HEK293 (cell line): ENCODE measurements around the gene LCMT1.

Experiments
- CTCF ChIA-PET: fragments of 350-600 bp; formaldehyde crosslinking; extraction: SDS; loops from one replicate; lab custom pipeline; 2021; ENCODE audit warnings: antibody characterized with exemption; lab: Yijun Ruan, JAX
- POLR2A ChIA-PET: fragments of 300-600 bp; formaldehyde crosslinking; extraction: SDS; loops from one replicate; lab custom pipeline; 2020; ENCODE audit warnings: antibody characterized with exemption, inconsistent platforms; lab: Yijun Ruan, JAX
- H3K27ac ChIP-seq: fragments of 200-500 bp; sonication (Bioruptor generic); 2 replicates; pipeline ENCODE4 v1.5.1; 2014; ENCODE audit warnings: low read depth, low read length, control low read depth, inconsistent platforms; ENCODE audit errors: extremely low read depth
- H3K36me3 ChIP-seq, 2 experiments: fragments of 200-500 bp in 1 of 2; sonication (Bioruptor generic) in 1 of 2; 1 replicate in 1 of 2; 2 replicates in 1 of 2; pipeline ENCODE4 v1.5.1; 2014 to 2017; ENCODE audit warnings: inconsistent platforms in 2 of 2, low read length in 2 of 2; ENCODE audit not compliant: control insufficient read depth in 2 of 2, insufficient read depth in 1 of 2
- H3K4me1 ChIP-seq: fragments of 200-500 bp; sonication (Bioruptor generic); 2 replicates; pipeline ENCODE4 v1.5.1; 2014; ENCODE audit warnings: mild to moderate bottlenecking, low read length, inconsistent platforms; ENCODE audit not compliant: control insufficient read depth, insufficient read depth
- H3K4me3 ChIP-seq: 2 replicates; pipeline ENCODE4 v1.5.1; 2011; ENCODE audit warnings: low read depth, mild to moderate bottlenecking, control low read depth, low read length, moderate library complexity
- H3K9me3 ChIP-seq: fragments of 200-500 bp; sonication (Bioruptor generic); 2 replicates; pipeline ENCODE4 v1.5.1; 2014; ENCODE audit warnings: low read depth, low read length, inconsistent platforms; ENCODE audit not compliant: control insufficient read depth, insufficient read depth
- BCL11B ChIP-seq: fragments of 450-650 bp; formaldehyde crosslinking; IDR thresholded peaks from 2 replicates; pipeline ENCODE4 v1.5.1; 2016; ENCODE audit warnings: low read depth, missing biosample characterization, missing genetic modification characterization
- ELK4 ChIP-seq: IDR thresholded peaks from 2 replicates; pipeline ENCODE4 v1.6.1; 2011; ENCODE audit warnings: mild to moderate bottlenecking, low read depth, low read length, borderline replicate concordance
- GFI1B ChIP-seq: fragments of 450-650 bp; formaldehyde crosslinking; IDR thresholded peaks from 2 replicates; pipeline ENCODE4 v1.5.1; 2016; ENCODE audit warnings: missing biosample characterization, missing genetic modification characterization
- GLI2 ChIP-seq: fragments of 450-650 bp; formaldehyde crosslinking; IDR thresholded peaks from 2 replicates; pipeline ENCODE4; 2017; ENCODE audit warnings: missing biosample characterization, missing genetic modification characterization, low read depth, borderline replicate concordance
- GLIS2 ChIP-seq: fragments of 450-650 bp; formaldehyde crosslinking; IDR thresholded peaks from 2 replicates; pipeline ENCODE4 v1.5.1; 2016; ENCODE audit warnings: missing biosample characterization, missing genetic modification characterization
- PRDM10 ChIP-seq: fragments of 450-650 bp; formaldehyde crosslinking; IDR thresholded peaks from 2 replicates; pipeline ENCODE4 v1.5.1; 2016; ENCODE audit warnings: missing biosample characterization, missing genetic modification characterization
- RBAK ChIP-seq: fragments of 450-650 bp; formaldehyde crosslinking; IDR thresholded peaks from 2 replicates; pipeline ENCODE4 v1.5.1; 2016; ENCODE audit warnings: missing biosample characterization, missing genetic modification characterization
- SP3 ChIP-seq: fragments of 450-650 bp; formaldehyde crosslinking; IDR thresholded peaks from 2 replicates; pipeline ENCODE4 v1.5.1; 2016; ENCODE audit warnings: missing biosample characterization, missing genetic modification characterization
- SP7 ChIP-seq: fragments of 450-650 bp; formaldehyde crosslinking; IDR thresholded peaks from 2 replicates; pipeline ENCODE4 v1.5.1; 2016; ENCODE audit warnings: missing biosample characterization, missing genetic modification characterization
- ZBTB17 ChIP-seq: fragments of 450-650 bp; formaldehyde crosslinking; IDR thresholded peaks from 2 replicates; pipeline ENCODE4 v1.5.1; 2016; ENCODE audit warnings: missing biosample characterization, missing genetic modification characterization
- ZBTB20 ChIP-seq: fragments of 450-650 bp; formaldehyde crosslinking; IDR thresholded peaks from 2 replicates; pipeline ENCODE4 v1.5.1; 2016; ENCODE audit warnings: missing biosample characterization, missing genetic modification characterization
- ZFP3 ChIP-seq: fragments of 450-650 bp; formaldehyde crosslinking; IDR thresholded peaks from 2 replicates; pipeline ENCODE4 v1.5.1; 2016; ENCODE audit warnings: low read depth, missing biosample characterization, missing genetic modification characterization
- ZNF132 ChIP-seq: fragments of 450-650 bp; formaldehyde crosslinking; IDR thresholded peaks from 2 replicates; pipeline ENCODE4 v1.5.1; 2017; ENCODE audit warnings: missing biosample characterization, missing genetic modification characterization, borderline replicate concordance
- ZNF146 ChIP-seq: fragments of 450-650 bp; formaldehyde crosslinking; IDR thresholded peaks from 2 replicates; pipeline ENCODE4 v1.5.1; 2016; ENCODE audit warnings: missing biosample characterization, missing genetic modification characterization
- ZNF148 ChIP-seq: fragments of 450-650 bp; formaldehyde crosslinking; IDR thresholded peaks from 2 replicates; pipeline ENCODE4 v1.5.0; 2017; ENCODE audit warnings: missing biosample characterization, missing genetic modification characterization, borderline replicate concordance
- ZNF16 ChIP-seq: fragments of 450-650 bp; formaldehyde crosslinking; IDR thresholded peaks from 2 replicates; pipeline ENCODE4 v1.5.1; 2016; ENCODE audit warnings: low read depth, missing biosample characterization, missing genetic modification characterization
- ZNF175 ChIP-seq: fragments of 450-650 bp; formaldehyde crosslinking; IDR thresholded peaks from 2 replicates; pipeline ENCODE4 v1.5.1; 2016; ENCODE audit warnings: missing biosample characterization, missing genetic modification characterization
- ZNF211 ChIP-seq: fragments of 450-650 bp; formaldehyde crosslinking; IDR thresholded peaks from 2 replicates; pipeline ENCODE4 v1.5.1; 2016; ENCODE audit warnings: low read depth, missing biosample characterization, missing genetic modification characterization
- ZNF23 ChIP-seq: fragments of 450-650 bp; formaldehyde crosslinking; IDR thresholded peaks from 2 replicates; pipeline ENCODE4 v1.5.1; 2016; ENCODE audit warnings: missing biosample characterization, missing genetic modification characterization, borderline replicate concordance
- ZNF37A ChIP-seq: fragments of 450-650 bp; IDR thresholded peaks from 2 replicates; pipeline ENCODE4 v1.5.1; 2018; ENCODE audit warnings: missing biosample characterization, missing genetic modification characterization
- ZNF501 ChIP-seq: fragments of 450-650 bp; formaldehyde crosslinking; IDR thresholded peaks from 2 replicates; pipeline ENCODE4 v1.5.1; 2016; ENCODE audit warnings: missing biosample characterization, missing genetic modification characterization
- ZNF560 ChIP-seq: fragments of 450-650 bp; formaldehyde crosslinking; IDR thresholded peaks from 2 replicates; pipeline ENCODE4 v1.5.1; 2017; ENCODE audit warnings: missing biosample characterization, missing genetic modification characterization, borderline replicate concordance
- ZNF561 ChIP-seq: fragments of 450-650 bp; IDR thresholded peaks from 2 replicates; pipeline ENCODE4 v1.5.1; 2018; ENCODE audit warnings: missing biosample characterization, missing genetic modification characterization, borderline replicate concordance
- ZNF621 ChIP-seq: fragments of 450-650 bp; formaldehyde crosslinking; IDR thresholded peaks from 2 replicates; pipeline ENCODE4 v1.5.1; 2017; ENCODE audit warnings: missing biosample characterization, missing genetic modification characterization
- ZNF626 ChIP-seq: fragments of 450-650 bp; sonication (Bioruptor Pico); formaldehyde crosslinking; IDR thresholded peaks from 2 replicates; pipeline ENCODE4 v1.5.1; 2018; ENCODE audit warnings: missing biosample characterization, missing genetic modification characterization, inconsistent platforms
- ZNF639 ChIP-seq: fragments of 450-650 bp; formaldehyde crosslinking; IDR thresholded peaks from 2 replicates; pipeline ENCODE4 v1.5.1; 2016; ENCODE audit warnings: missing biosample characterization, missing genetic modification characterization
- ZSCAN5A ChIP-seq: fragments of 450-650 bp; formaldehyde crosslinking; IDR thresholded peaks from 2 replicates; pipeline ENCODE4 v1.5.1; 2016; ENCODE audit warnings: missing biosample characterization, missing genetic modification characterization

LCMT1 gene

GRCh38 chr16:25158401-25158800 is 46.9 kb downstream of the LCMT1 start:
- Histone ChIP-seq H3K27ac (no peak overlapping the region), H3K4me1 (no peaks in the 10 kb centered on the region), H3K9me3 (no peaks in the 10 kb centered on the region), H3K4me3 (no peak overlapping the region), H3K36me3 (peaks cover 4 to 57% of the 10 kb centered on the region in 2 experiments; a peak in 2 of 3 replicates)
- ChIA-PET POLR2A (no interaction called here), CTCF (interaction anchor here (0.6 to 0.7 kb wide), 2 partner anchors 45 to 67 kb away, joined by 3 read pairs; no protein-coding TSS in a partner anchor)
- TF ChIP-seq ZBTB17 (tag by site-specific recombination) (no peak), ZNF621 (no peak), ZNF132 (tag by site-specific recombination) (no peak), BCL11B (tag by site-specific recombination) (no peak), GFI1B (tag by site-specific recombination) (no peak), ZNF16 (tag by site-specific recombination) (no peak), SP7 (tag by site-specific recombination) (no peak), RBAK (tag by site-specific recombination) (no peak), ZNF211 (tag by site-specific recombination) (no peak), ZNF175 (tag by site-specific recombination) (no peak), SP3 (tag by site-specific recombination) (no peak), ZBTB20 (tag by site-specific recombination) (no peak), ZNF561 (no peak), ZNF639 (tag by site-specific recombination) (no peak), PRDM10 (tag by site-specific recombination) (no peak)

- no peaks in the 10 kb centered on the region for H3K4me1 ChIP-seq
- no peak overlapping the region for H3K4me3 ChIP-seq
- ChIA-PET POLR2A (no interaction called here), CTCF (no interaction called here)
- no peak overlapping the region for H3K27ac ChIP-seq
- peaks cover 10 to 77% of the 10 kb centered on the region in 2 experiments; a peak in 2 of 3 replicates for H3K36me3 ChIP-seq
- no peaks in the 10 kb centered on the region for H3K9me3 ChIP-seq
- TF ChIP-seq ZNF23 (tag by site-specific recombination), result no peak
- TF ChIP-seq ZNF146 (tag by site-specific recombination), result no peak
- no peak for TF ChIP-seq ELK4
- no peak for TF ChIP-seq ZFP3 (tag by site-specific recombination)
- TF ChIP-seq ZNF626 (tag by site-specific recombination), result no peak
- TF ChIP-seq GLIS2 (tag by site-specific recombination), result no peak
- no peak for TF ChIP-seq ZNF501 (tag by site-specific recombination)
- TF ChIP-seq GLI2 (tag by site-specific recombination), result no peak
- no peak for TF ChIP-seq ZNF560 (tag by site-specific recombination)
- TF ChIP-seq ZSCAN5A (tag by site-specific recombination), result no peak
- no peak for TF ChIP-seq ZNF148 (tag by site-specific recombination)
- no peak for TF ChIP-seq ZNF37A (tag by site-specific recombination)
Observed at GRCh38 chr16:25161753-25162367, 50.3 kb downstream of the LCMT1 start.
